HG03571 (cell line): Measurements from ENCODE around the gene TRPM4.
"Not testable (repeated sequence)": the region's sequence is repeated elsewhere in the genome, so short reads cannot be mapped to it uniquely, and the experiment has no call there.

Source experiments
- ATAC-seq: cut with Tn5 transposase; IDR thresholded peaks from one replicate; pipeline ENCODE4 v1.9.1; 2021; ENCODE audit not compliant: unreplicated experiment

Gene TRPM4

DNA sequence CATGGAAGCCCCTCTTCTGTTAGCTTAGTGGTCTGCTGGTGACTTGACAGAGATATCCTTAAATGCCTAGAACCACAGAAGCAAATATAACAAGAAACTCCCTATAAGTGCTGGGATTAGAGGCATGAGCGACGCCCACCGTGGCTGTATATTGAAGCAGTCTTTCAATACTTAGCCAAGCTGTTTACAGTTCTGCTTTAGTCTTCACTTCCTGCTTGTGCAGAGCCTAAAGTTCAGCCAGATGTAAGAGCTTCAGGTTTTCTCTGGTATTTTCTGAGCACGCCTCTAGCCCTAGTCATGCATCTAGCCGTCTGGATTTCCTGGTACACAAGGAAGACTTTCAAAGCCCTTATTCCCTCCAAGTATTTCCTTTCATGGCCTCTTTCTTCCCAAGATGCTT is 28.5 kb downstream of the TRPM4 start:
- no peak for ATAC-seq

DNA sequence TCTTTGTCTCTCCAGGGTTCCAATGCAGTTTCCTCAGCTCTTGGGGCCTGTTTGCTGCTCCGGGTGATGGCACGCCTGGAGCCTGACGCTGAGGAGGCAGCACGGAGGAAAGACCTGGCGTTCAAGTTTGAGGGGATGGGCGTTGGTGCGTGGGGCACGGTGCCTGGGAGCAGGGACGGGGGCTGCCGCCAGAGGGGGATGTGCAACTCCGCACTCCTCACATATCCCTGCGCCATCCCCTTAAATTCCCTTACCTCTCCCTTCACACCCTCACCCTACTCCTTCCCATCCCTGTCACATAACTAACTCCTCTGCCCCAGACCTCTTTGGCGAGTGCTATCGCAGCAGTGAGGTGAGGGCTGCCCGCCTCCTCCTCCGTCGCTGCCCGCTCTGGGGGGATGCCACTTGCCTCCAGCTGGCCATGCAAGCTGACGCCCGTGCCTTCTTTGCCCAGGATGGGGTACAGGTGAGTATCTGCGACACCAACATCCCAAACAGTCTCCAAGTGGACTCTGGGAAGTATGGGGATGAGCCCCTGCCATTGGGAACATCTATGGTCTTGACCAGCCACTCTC is 31.1 kb downstream of the TRPM4 start:
- no peak for ATAC-seq

DNA sequence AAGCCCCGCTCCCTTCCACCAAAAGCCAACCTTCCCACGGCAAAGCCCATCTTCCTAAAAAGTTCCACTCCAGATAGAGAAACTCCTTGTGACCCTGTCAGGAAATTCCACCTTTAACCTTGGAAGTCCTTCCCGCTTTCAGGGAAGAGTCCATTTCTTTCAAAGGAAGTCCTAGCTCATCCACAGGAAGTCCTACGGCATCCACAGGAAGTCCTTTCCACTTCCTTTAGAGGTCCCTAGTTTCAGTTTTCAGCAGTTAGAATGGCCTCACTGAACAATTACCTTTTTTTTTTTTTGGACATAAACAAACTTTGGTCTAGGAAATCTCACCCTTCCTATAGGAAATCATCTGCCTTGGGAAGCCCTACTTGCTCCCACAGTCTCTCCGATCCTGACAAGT is 31.7 kb downstream of the TRPM4 start:
- no peak for ATAC-seq

DNA sequence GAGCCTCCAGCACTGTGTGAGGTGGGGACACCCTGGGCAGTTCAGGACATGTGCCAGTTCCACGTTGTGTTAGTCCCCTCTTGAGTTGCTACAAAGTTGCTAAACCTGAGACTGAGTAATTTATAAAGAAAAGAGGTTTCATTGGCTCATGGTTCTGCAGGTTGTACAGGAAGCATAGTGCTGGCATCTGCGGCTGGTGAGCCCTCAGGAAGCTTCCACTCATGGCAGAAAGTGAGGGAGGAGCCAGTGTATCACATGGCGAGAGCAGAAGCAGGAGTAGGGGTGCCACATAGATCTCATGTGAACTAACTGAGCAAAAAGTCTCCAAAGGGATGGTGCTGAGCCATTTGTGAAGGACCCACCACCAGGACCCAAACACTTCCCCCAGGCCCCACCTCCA is 33.2 kb downstream of the TRPM4 start:
- ATAC-seq: no peak

DNA sequence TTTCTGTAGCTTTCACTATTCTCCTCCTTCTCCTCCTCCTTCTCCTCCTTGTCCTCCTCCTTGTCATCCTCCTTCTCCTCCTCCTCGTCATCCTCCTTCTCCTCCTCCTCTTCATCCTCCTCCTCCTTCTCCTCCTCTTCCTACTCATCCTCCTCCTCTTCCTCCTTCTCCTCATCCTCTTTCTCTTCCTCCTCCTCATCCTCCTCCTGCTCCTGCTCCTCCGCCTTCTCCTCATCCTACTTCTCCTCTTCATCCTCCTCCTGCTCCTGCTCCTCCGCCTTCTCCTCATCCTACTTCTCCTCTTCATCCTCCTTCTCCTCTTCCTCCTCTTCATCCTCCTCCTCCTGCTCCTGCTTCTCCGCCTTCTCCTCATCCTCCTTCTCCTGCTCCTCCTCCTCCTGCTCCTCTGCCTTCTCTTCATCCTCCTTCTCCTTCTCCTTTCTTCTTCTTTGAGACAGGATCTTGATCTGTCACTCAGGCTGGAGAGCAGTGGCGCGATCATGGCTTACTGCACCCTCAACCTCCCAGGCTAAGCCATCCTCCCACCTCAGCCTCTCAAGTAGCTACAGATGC is 36.3 kb downstream of the TRPM4 start:
- no peak for ATAC-seq

DNA sequence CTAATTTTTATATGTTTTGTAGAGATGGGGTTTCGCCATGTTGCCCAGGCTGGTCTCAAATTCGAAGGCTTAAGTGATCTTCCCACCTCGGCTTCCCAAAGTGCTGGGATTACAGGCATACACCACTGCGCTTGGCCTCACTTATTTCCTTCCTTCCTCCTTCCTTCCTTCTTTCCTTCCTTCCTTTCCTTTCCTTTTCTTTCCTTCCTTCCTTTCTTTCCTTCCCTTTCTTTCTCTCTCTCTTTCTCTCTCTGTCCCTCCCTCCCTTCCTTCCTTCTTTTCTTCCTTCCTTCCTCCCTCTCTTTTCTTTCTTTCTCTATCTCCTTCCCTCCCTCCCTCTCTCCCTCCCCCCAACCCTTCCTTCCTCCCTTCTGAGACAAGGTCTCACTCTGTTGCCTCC is 36.8 kb downstream of the TRPM4 start:
- no peak for ATAC-seq

DNA sequence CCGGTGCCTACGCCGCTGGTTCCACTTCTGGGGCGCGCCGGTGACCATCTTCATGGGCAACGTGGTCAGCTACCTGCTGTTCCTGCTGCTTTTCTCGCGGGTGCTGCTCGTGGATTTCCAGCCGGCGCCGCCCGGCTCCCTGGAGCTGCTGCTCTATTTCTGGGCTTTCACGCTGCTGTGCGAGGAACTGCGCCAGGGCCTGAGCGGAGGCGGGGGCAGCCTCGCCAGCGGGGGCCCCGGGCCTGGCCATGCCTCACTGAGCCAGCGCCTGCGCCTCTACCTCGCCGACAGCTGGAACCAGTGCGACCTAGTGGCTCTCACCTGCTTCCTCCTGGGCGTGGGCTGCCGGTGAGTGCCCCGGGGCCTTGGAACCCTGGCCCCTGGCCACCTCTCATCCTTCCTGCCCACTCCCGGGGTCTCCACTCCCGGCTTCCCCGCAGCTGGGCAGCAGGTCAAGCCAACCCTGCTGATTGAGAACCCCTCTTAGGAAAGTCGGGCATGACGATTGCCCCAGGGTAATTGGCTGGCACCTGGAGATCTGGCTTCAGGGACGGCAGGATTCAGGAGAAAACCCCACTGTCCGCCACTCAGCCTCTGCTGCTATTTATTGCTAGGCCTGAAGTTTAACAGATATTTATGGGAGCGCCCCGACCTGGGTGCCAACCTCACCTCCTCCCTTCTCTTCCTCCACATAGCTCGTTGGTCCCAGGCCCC is 39.1 kb downstream of the TRPM4 start:
- no peak for ATAC-seq

DNA sequence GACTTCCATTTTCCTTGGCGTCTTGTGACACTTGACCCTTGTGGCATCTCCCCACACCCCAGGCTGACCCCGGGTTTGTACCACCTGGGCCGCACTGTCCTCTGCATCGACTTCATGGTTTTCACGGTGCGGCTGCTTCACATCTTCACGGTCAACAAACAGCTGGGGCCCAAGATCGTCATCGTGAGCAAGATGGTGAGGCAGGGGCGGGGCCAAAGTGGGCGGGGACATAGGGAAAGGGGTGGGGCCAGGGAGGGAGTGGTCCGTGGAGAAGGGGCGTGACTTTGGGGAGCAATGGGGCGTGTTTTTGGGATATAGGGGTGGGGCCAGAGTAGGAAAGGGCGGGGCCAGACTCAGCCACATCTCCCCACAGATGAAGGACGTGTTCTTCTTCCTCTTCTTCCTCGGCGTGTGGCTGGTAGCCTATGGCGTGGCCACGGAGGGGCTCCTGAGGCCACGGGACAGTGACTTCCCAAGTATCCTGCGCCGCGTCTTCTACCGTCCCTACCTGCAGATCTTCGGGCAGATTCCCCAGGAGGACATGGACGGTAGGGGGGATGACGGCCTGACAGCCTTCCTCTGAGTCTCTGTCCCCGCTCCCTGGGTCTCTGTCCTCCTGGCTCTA is 42.8 kb downstream of the TRPM4 start:
- ATAC-seq: no peak

DNA sequence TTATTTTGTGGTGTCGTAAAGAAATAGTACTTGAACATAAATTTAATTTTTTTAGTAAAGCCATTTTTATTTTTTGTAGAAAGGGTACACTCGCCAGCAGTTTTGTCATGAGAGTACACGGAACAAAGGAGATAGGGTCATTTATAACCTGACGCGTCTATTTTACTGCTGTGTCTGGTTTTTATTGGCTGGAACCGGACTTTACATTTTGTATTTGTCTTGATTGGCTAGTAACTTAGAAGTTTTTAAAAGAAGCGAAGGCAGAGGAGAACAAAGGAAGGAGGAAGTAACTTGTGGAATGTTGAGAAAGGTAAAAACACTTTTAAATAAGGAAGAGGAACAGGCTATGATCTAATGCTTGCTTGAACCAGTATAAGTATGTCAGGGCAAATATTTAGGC is 43.5 kb downstream of the TRPM4 start:
- ATAC-seq: no peak

DNA sequence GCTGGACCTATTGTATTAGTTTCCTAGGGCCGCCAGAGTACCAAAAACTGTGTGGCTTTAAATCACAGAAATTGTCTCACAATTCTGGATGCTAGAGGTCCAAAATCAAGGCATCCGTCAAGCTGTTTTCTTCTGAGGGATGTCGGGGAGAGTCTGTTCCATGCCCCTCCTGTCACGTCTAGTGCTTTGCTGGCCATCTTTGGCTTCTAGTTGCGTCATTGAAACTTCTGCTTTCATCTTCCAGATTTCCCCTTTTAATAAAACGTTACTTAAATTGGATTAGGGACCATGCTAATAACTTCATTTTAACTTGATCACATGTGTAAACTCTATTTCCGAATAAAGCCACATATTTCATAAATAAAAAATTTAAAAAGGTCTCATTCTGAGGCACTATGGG is 47.5 kb downstream of the TRPM4 start:
- no peak for ATAC-seq

DNA sequence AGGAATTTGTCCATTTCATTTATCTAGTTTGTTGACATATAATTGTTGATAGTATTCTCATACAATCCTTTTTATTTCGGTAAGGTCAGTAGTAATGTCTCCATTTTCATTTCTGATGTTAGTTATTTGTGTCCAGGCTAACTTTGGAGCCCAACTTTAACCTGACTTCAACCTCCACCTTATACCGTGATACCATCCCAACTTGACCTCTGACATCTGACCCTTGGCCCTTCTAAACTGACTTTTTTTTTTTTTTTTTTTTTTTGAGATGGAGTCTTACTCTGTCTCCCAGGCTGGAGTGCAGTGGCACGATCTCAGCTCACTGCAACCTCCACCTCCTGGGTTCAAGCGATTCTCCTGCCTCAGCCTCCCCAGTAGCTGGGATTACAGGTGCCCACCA is 51.9 kb downstream of the TRPM4 start:
- ATAC-seq: not testable (repeated sequence)

DNA sequence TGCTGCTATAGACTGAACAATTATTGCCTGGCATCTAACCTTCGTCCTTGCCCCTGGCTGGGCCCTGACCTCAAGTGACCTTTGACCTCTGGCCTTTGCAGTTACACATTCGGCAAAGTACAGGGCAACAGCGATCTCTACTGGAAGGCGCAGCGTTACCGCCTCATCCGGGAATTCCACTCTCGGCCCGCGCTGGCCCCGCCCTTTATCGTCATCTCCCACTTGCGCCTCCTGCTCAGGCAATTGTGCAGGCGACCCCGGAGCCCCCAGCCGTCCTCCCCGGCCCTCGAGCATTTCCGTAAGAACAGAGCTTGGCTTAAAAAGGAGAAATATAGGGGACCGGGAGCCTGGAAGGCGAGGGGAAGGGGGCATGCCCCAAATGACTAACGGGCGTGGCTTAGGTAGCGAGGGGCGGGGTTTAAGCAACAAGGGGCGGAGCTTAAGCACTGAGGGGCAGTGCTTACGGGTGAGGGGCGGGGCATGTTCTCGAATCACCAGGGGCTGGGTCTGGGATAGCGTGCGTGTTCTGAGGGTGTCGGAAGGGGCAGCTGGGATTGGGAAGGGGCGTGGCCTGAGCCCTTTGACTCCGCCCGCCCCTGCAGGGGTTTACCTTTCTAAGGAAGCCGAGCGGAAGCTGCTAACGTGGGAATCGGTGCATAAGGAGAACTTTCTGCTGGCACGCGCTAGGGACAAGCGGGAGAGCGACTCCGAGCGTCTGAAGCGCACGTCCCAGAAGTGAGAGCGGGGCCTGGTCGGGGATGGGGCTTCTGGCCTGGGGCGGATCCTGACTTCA is 52.7 kb downstream of the TRPM4 start:
- no peak for ATAC-seq

DNA sequence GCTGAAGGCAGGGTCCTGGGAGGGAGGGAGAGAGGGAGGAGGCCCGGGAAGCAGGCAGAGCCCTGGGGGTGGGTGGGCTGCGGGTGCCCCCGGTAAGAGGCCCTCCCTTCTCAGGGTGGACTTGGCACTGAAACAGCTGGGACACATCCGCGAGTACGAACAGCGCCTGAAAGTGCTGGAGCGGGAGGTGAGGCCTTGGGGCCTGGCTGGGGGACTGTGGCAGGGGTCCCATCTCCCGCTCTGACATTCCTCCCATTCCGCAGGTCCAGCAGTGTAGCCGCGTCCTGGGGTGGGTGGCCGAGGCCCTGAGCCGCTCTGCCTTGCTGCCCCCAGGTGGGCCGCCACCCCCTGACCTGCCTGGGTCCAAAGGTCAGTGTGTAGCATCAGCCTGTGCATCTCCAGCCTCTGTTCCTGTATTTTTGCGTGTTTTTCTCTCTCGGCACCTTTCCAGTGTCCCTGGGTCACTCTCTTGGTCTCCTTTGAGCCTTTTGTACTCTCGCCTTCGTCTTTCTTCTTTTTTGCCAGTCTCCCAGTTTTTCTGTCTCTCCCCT is 53.4 kb downstream of the TRPM4 start:
- ATAC-seq: no peak

DNA sequence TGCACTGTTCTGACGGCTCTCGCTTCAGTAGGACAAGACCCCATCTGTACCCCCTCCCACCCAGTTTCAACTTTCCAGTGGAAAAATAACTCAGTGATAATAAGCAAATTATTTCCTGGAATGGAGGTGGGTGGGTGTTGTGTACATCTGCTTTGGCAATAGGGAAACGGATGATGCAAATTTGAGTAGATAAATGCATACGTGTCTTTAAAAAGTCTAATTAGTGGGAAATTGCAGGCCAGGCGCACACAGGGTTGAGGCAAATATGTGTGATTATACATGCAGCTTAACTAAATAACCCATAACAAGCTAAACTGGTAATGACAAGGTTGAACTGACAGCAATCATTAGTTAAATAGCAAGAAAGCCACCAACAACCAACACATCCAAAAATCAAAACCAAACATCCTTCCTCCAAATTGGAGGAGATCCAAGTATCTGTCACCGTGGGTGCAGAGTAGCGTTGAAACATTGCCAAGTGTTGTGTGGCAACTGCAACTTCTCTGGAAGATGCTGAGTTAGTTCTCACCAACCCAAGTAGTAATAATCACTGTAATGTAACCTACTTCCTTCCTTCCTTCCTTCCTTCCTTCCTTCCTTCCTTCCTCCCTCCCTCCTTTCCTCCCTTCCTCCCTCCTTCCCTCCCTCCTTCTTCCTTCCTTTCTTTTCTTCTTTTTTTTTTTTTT is 54.6 kb downstream of the TRPM4 start:
- no peak for ATAC-seq

DNA sequence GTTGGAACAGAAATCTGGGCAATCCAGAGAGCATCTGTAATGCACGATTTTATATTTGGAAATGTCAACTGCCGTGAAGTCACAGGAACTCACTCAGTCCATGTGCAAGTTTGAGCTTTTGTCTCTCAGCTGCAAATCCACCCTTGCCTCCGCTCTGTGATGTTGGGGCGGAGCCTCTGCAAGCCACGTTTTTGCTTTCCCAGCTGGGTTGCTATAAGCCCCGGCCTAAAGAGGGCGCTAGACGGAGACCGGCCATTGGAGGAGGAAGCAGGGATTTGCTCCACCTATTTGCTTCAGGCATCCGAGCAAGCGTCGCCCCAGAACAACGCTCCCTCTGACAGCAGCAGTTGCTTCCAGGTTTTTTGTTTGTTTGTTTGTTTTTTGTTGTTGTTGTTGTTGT is 56.2 kb downstream of the TRPM4 start:
- no peak for ATAC-seq

DNA sequence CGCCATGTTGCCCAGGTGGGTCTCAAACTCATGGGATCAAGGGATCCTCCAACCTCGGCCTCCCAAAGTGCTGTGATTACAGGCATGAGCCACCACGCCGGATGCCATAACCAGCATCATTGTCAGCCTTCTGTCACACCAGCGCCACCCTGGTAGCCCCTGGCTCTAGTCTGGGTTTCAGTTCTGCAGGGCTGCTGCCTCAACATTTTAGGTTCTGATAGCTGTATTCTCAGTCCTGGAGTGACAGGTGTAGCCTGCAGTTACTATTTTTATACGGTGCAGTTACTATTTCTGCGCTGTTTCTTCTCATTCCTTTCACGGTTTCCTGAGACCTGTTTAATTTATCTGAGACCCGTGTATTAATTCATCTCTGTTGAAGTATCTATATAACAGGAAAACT is 57.1 kb downstream of the TRPM4 start:
- no peak for ATAC-seq

DNA sequence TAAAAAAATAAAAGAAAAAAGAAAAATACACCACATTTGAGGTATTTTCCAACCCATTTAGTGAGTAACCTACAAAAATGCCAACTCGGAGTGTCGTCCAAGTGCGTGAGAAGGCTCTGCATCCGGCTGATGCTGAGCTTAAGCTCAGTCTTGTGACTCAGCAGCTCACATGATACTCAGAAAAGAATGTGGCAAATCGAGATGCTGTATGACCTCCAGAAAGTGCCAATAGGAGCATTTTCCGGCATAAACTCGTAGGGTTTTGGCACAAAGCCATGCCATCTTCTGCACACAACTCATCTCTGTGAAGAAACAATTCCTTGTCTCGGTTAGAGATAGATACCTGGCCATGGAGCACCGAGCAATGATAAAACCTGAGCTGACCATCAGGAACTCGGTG is 58.5 kb downstream of the TRPM4 start:
- ATAC-seq: no peak

DNA sequence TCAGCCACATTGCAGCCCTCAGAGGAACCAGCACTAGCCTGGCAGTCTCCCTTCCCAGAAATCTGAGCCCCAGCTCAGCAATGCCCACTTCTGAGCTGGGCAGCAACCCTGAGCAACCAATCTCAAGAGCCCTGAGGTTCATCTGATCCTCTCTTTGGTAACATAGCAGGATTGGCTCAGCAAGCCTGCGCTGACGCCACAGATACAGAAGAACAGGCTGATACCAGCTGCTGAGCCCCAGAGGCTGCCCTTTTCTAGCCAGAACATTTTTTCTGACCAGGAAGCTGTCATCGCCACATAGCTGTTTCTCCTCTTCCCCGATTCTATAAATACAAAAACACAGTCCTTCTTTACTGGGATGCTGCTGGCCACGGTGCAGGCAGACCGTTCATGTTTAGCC is 59.8 kb downstream of the TRPM4 start:
- ATAC-seq: no peak

DNA sequence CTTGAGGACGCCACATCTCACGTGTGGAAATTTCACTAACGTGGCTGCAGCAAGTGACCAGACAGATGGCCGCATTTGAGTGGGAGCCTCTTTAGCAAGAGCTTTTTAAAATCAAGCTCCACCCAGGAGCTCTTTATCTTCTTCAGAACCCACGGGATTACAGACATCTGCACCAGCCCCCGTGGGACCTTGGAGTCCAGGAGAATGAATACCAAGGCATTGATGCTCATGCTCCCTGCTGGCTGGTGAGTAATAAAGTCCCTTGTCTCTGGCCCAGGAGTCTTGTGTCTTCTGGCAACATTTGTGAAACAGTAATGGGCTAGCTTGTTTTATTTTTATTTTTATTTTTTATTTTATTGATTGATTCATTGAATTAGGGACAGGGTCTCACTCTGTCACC is 64.4 kb downstream of the TRPM4 start:
- no peak for ATAC-seq

DNA sequence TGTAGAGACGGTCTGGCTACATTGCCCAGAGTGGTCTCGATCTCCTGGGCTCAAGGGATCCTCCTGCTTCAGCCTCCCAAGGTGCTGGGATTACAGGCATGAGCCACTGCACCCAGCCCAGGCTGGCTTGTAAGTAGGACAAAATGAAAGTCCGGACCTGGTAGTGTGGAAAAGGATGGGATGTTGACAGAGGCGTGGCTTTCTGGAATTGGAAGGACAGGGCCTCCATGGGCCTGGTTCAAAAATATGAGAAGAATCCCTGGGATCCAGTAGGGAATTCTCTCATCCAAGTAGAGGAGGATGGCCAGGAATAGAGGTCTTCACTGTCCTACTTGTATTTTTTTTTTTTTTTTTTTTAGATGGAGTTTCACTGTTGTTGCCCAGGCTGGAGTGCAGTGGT is 64.9 kb downstream of the TRPM4 start:
- ATAC-seq: no peak

DNA sequence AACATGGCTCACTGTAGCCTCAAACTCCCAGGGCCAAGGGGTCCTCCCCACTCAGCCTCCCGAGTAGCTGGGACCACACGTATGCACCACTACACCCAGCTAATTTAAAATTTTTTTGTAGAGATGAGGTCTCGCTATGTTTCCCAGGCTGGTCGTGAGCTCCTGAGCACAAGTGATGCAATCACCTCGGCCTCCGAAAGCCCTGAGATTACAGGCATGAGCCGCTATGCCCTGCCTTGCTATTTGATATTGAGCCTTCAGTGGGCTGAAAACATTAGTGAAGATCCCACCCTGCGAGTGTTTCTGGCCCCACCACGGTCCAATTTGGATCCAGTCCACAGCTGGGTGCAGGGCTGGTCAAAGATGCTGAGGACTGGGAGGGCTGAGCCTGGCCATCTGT is 65.9 kb downstream of the TRPM4 start:
- ATAC-seq: no peak
